ENCODE data around the gene SLC6A6. TPM values are rescaled to one million over a fixed set of nuclear protein-coding genes. Genes with fewer than 3 reads are reported as not detected.

The SLC6A6 gene
- total RNA-seq, 2 donors from 2014 or later: 4.9 to 5.7 TPM

DNA sequence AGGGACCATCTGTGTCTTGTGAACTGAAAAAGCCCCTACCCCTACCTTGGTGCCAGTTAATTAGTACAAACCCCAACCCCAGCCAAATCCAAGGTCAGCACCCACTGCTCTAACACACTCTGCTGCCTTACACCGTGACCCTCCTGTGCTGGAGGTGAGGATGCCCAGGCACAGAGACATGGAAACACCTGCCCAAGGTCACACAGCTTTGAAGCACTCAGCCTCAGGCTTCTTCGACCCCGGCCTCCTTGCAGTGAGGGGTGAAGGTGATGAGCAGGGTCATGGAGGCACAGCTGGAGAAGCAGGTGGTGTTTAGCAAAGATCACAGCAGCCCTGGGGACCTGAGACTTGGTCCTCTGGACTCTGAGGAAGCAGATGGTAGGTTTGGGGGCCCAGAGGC lies 39.0 kb upstream of the SLC6A6 start:
- intact Hi-C loops (cut with DNase I): no loop called here
- TF ChIP-seq, protein P1, sequence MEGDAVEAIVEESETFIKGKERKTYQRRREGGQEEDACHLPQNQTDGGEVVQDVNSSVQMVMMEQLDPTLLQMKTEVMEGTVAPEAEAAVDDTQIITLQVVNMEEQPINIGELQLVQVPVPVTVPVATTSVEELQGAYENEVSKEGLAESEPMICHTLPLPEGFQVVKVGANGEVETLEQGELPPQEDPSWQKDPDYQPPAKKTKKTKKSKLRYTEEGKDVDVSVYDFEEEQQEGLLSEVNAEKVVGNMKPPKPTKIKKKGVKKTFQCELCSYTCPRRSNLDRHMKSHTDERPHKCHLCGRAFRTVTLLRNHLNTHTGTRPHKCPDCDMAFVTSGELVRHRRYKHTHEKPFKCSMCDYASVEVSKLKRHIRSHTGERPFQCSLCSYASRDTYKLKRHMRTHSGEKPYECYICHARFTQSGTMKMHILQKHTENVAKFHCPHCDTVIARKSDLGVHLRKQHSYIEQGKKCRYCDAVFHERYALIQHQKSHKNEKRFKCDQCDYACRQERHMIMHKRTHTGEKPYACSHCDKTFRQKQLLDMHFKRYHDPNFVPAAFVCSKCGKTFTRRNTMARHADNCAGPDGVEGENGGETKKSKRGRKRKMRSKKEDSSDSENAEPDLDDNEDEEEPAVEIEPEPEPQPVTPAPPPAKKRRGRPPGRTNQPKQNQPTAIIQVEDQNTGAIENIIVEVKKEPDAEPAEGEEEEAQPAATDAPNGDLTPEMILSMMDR (IDR thresholded peaks at IDR 0.05): no peak
- TF ChIP-seq POLR2A (IDR thresholded peaks at IDR 0.05): no peak
- no peak for ATAC-seq
- H3K4me3 ChIP-seq: no peak overlapping the region
- no peak overlapping the region for H3K27ac ChIP-seq
- no peaks in the 10 kb centered on the region for H3K36me3 ChIP-seq (replicated peaks in 1 of 2; ENCODE audit: insufficient read depth in 1 of 2, low read depth in 2 of 2)
- no peaks in the 10 kb centered on the region for H3K9me3 ChIP-seq
- WGBS, 2 donors: 42 to 69% methylated on average over 3 of the region's 3 CpGs
- DNase-seq: no peak
- no peaks in the 10 kb centered on the region for H3K27me3 ChIP-seq
- no peaks in the 10 kb centered on the region for H3K4me1 ChIP-seq

DNA sequence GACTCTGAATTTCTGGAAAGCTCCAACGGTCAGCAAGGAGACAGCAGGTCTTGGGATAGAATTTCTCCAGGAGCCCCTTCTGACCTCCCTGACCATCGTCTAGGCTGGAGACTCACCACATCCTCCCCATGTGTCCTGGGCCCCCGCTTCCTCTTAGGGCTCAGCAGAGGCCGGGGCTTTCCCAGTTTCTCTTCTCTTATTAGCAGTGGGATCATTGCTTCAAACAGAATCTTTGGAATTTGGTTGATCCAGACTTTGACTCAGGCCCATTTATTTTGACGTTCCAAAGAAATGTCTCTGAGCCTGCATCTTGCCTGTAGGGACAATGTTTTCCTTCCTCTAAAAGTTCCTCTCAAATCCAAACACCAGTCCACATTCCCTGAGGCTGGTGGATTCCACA lies 38.4 kb upstream of the SLC6A6 start:
- ATAC-seq (no peak), DNase-seq (peak in 1 of 4 donors; percentile 31)
- no peaks in the 10 kb centered on the region for H3K9me3 ChIP-seq
- H3K27ac ChIP-seq: no peak overlapping the region
- WGBS, 2 donors: 44 to 45% methylated on average over 5 of the region's 5 CpGs
- H3K4me3 ChIP-seq: no peak overlapping the region
- no peaks in the 10 kb centered on the region for H3K4me1 ChIP-seq
- no peaks in the 10 kb centered on the region for H3K36me3 ChIP-seq (replicated peaks in 1 of 2; ENCODE audit: insufficient read depth in 1 of 2, low read depth in 2 of 2)
- TF ChIP-seq, protein P1 (IDR thresholded peaks at IDR 0.05): no peak
- no peak for TF ChIP-seq POLR2A (IDR thresholded peaks at IDR 0.05)
- no peaks in the 10 kb centered on the region for H3K27me3 ChIP-seq
- intact Hi-C loops (cut with DNase I): no loop called here

DNA sequence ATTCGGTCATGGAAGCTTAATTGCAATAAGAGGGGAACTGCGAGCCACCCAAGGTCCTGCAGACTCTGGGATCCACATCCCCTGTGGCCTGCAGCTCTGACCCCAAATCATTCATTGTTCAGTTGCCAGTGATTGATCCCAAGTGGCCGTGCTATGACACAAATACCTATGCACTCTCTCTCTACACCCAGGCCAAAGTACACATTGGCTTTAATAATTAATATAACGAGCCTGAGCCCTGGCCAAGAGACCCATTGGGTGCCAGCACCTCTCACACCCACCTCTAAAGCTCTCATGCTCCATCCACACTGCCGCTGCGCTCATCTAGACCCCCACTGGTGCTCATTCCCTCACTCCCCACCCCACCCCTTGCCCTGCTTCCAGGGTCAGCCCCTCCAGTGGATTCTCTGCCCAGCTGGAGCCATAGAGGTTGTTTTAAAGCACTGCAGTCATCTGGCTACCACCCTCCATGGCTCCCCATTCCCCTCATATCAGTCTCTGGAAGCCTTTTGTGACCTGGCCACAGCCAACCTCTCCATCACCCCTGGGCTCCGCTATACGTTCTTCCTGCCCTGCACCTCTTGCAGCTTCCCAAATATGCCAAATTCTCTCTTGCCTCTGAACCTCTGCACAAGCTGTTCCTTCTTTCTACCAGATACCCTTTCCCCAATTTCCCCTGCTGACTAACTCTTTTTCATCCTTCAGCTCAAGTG lies 37.7 kb upstream of the SLC6A6 start:
- 56 to 70% methylated on average over 7 to 8 of the region's 8 CpGs for WGBS, 2 donors
- Histone ChIP-seq H3K36me3 (replicated peaks in 1 of 2; ENCODE audit: insufficient read depth in 1 of 2, low read depth in 2 of 2) (no peaks in the 10 kb centered on the region), H3K27me3 (no peaks in the 10 kb centered on the region), H3K27ac (no peak overlapping the region), H3K9me3 (no peaks in the 10 kb centered on the region), H3K4me3 (no peak overlapping the region), H3K4me1 (peaks cover 3% of the 10 kb centered on the region)
- intact Hi-C loops (cut with DNase I): no loop called here
- DNase-seq (no peak), ATAC-seq (peak; percentile 33)
- no peak for TF ChIP-seq POLR2A (IDR thresholded peaks at IDR 0.05)
- TF ChIP-seq, protein P1 (IDR thresholded peaks at IDR 0.05): no peak

DNA sequence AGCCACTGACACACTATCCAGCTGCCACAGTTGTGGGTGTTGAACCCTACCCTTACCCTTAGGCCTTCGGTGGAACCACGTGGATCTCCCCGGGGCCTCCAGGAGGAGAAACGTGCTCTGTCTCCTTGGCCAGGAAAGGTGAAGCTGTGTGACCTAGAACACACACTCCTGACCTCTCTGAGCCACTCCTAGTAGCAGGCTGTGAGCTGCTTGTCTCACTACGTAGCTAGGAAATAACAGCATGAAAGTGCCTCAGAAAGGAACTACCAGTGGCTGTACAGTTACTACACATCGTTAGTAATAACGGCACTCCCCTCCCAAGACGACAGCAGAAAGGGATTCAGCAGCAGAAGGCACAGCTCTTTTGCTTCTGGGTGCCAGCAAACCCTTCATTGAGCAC lies 36.2 kb upstream of the SLC6A6 start:
- H3K9me3 ChIP-seq: no peaks in the 10 kb centered on the region
- DNase-seq: no peak
- H3K27me3 ChIP-seq: no peaks in the 10 kb centered on the region
- 58 to 64% methylated on average over 8 of the region's 8 CpGs for WGBS, 2 donors
- intact Hi-C loops (cut with DNase I): no loop called here
- peaks cover 13% of the 10 kb centered on the region for H3K4me1 ChIP-seq
- TF ChIP-seq POLR2A (IDR thresholded peaks at IDR 0.05): no peak
- TF ChIP-seq, protein P1 (IDR thresholded peaks at IDR 0.05): no peak
- no peaks in the 10 kb centered on the region for H3K36me3 ChIP-seq (replicated peaks in 1 of 2; ENCODE audit: insufficient read depth in 1 of 2, low read depth in 2 of 2)
- H3K4me3 ChIP-seq: no peak overlapping the region
- no peak overlapping the region for H3K27ac ChIP-seq
- ATAC-seq: no peak

All from body of pancreas (tissue), 4 donors.